Gastroesophageal sphincter (tissue), 4 donors: Measurements from ENCODE around the gene CELA2A. TPM values are rescaled to one million over a fixed set of nuclear protein-coding genes. Genes with fewer than 3 reads are reported as not detected.
"Not testable (repeated sequence)": the region's sequence is repeated elsewhere in the genome, so short reads cannot be mapped to it uniquely, and the experiment has no call there.

Experiments used
- ATAC-seq: fragments of 150-250 bp; one replicate; pipeline ENCODE4 v1.9.1; 2016; ENCODE audit warnings: mild to moderate bottlenecking, moderate library complexity
- H3K27ac ChIP-seq, 4 donors: fragments of 200-600 bp; sonication (generic) in 3 of 4; 1 replicate in 3 of 4; 2 replicates in 1 of 4; pipeline ENCODE4 v1.5.1; 2016 to 2019
- H3K27me3 ChIP-seq: fragments of 200-600 bp; sonication (generic); one replicate; pipeline ENCODE4 v1.5.1; 2019
- H3K36me3 ChIP-seq, 2 donors: fragments of 200-600 bp; sonication (generic); one replicate each; pipeline ENCODE4 v1.5.1; 2019; ENCODE audit warnings: control low read depth in 1 of 2
- H3K4me1 ChIP-seq, 3 donors: fragments of 200-600 bp; sonication (generic); 1 replicate in 2 of 3; 2 replicates in 1 of 3; pipeline ENCODE4 v1.5.1; 2016 to 2019; ENCODE audit warnings: control low read depth in 2 of 3
- H3K4me3 ChIP-seq, 2 donors: fragments of 200-600 bp; sonication (generic); one replicate each; pipeline ENCODE4 v1.5.1; 2019; ENCODE audit warnings: mild to moderate bottlenecking in 1 of 2, moderate library complexity in 1 of 2
- H3K9me3 ChIP-seq, 3 donors: fragments of 200-600 bp; sonication (generic); one replicate each; pipeline ENCODE4 v1.5.1; 2017 to 2019; ENCODE audit warnings: control low read depth in 2 of 3
- CTCF ChIP-seq, 4 experiments: fragments of 200-600 bp in 2 of 4; fragments of 450-650 bp in 2 of 4; sonication (generic) in 1 of 4; IDR thresholded peaks; one replicate each; pipeline ENCODE4 v1.5.1; 2017 to 2019; ENCODE audit warnings: antibody characterized with exemption in 4 of 4, mild to moderate bottlenecking in 2 of 4, moderate library complexity in 2 of 4
- EP300 ChIP-seq: sonication (generic); formaldehyde crosslinking; IDR thresholded peaks from one replicate; pipeline ENCODE4 v1.6.1; 2017; ENCODE audit warnings: antibody characterized with exemption, mild to moderate bottlenecking
- POLR2A ChIP-seq, 2 donors: fragments of 450-650 bp; IDR thresholded peaks; one replicate each; pipeline ENCODE4 v1.6.1; 2017; ENCODE audit warnings: antibody characterized with exemption in 2 of 2, mild to moderate bottlenecking in 2 of 2, moderate library complexity in 1 of 2
- POLR2AphosphoS5 ChIP-seq: sonication (generic); formaldehyde crosslinking; IDR thresholded peaks from one replicate; pipeline ENCODE4 v1.6.1; 2017; ENCODE audit warnings: antibody characterized with exemption
- WGBS, 2 donors: methylation state at CpG; one replicate each; pipeline ENCODE4 v1.1.5; 2018; ENCODE audit warnings: low coverage in 1 of 2; 5-methylcytosine and 5-hydroxymethylcytosine counted together
- total RNA-seq, 4 donors: library from RNA; depleted of rRNA; stranded (reverse); fragments of >200 nt; gene quantifications; one replicate each; pipeline ENCODE4 v1.1.0, GENCODE V29; 2016

Gene CELA2A
- total RNA-seq, 4 donors from 2014 or later = not detected

DNA sequence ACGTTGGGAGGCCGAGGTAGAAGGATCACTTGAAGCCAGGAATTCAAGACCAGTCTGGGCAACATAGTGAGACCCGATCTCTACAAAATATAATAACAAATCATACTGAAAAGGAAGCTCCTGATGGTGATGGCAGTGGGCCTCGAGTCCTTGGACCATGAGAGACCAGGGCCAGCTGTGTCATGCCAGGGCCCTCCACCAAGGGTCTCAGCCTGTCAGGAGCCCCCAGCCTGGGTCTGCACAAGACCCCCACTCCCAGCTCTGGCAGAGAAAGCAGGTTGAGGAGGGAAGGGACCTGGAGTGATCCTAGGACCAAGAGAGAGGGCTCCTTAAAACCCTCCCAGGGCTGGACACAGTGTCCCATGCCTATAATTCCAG lies 25.0 kb upstream of the CELA2A start:
- TF ChIP-seq EP300 (no peak), POLR2A (IDR thresholded peaks at IDR 0.05) (no peak), POLR2AphosphoS5 (no peak)
- Histone ChIP-seq H3K4me1 (peaks cover 0 to 17% (median 5%) of the 10 kb centered on the region in 3 donors), H3K4me3 (no peak overlapping the region), H3K27ac (no peak overlapping the region), H3K36me3 (peaks cover 0 to 37% of the 10 kb centered on the region in 2 donors), H3K27me3 (no peaks in the 10 kb centered on the region), H3K9me3 (no peaks in the 10 kb centered on the region)
- 0 to 67% methylated on average over 1 to 3 of the region's 4 CpGs for WGBS, 2 donors
- no peak for ATAC-seq

DNA sequence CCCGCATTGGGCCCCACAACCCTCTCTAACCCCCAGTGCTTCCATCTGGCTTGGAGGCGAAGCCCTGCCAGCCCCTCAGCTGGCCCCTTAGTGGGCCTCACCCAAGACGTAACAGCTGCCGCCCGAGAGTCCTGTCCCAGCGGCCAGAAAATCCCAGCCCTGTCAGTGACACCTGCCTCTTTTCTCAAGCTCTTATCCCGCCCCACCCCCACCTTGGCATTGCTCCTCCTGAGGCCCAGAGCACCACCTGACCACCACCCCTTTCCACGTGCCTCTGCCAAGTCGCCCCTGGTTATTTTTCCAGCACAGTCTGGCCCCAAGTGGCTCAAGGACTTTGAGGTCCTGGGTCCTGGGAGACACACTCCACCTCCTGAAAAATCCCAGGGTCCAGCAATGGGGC lies 24.2 kb upstream of the CELA2A start:
- Histone ChIP-seq H3K27me3 (no peaks in the 10 kb centered on the region), H3K4me1 (peaks cover 0 to 9% (median 2%) of the 10 kb centered on the region in 3 donors), H3K27ac (no peak overlapping the region), H3K9me3 (no peaks in the 10 kb centered on the region), H3K36me3 (peaks cover 0 to 33% of the 10 kb centered on the region in 2 donors), H3K4me3 (no peak overlapping the region)
- no peak for ATAC-seq
- WGBS, 2 donors = 22 to 42% methylated on average over 5 to 7 of the region's 9 CpGs
- TF ChIP-seq EP300 (no peak), CTCF (IDR thresholded peaks at IDR 0.05) (no peak), POLR2A (IDR thresholded peaks at IDR 0.05) (no peak), POLR2AphosphoS5 (no peak)

DNA sequence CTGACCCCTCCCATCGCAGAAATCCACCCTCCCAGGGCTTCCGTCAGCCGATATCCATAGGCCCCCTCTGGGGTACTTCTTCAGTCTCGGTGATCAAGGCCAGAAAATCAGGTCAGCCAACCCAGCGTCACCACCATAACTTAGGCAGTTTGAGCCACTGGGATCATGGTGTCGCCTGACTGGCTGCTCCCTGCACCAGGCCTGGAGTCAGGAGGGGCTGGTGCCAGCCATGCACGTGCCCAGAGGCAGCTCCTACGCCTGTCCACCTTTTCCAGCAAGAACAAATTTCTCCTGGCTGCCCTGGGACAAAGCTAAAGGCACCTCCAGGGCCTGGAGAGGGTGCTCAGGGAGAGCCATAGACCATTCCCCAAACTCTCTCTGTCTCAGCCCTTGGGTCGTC lies 23.1 kb upstream of the CELA2A start:
- WGBS, 2 donors = 71 to 86% methylated on average over 1 to 6 of the region's 9 CpGs
- no peaks in the 10 kb centered on the region for H3K9me3 ChIP-seq
- no peak for ATAC-seq
- H3K4me1 ChIP-seq = no peaks in the 10 kb centered on the region
- H3K27ac ChIP-seq = no peak overlapping the region
- H3K27me3 ChIP-seq = no peaks in the 10 kb centered on the region
- no peak overlapping the region for H3K4me3 ChIP-seq
- peaks cover 0 to 21% of the 10 kb centered on the region in 2 donors for H3K36me3 ChIP-seq
- no peak for TF ChIP-seq CTCF (IDR thresholded peaks at IDR 0.05)
- no peak for TF ChIP-seq POLR2A (IDR thresholded peaks at IDR 0.05)
- TF ChIP-seq POLR2AphosphoS5 = no peak
- no peak for TF ChIP-seq EP300

DNA sequence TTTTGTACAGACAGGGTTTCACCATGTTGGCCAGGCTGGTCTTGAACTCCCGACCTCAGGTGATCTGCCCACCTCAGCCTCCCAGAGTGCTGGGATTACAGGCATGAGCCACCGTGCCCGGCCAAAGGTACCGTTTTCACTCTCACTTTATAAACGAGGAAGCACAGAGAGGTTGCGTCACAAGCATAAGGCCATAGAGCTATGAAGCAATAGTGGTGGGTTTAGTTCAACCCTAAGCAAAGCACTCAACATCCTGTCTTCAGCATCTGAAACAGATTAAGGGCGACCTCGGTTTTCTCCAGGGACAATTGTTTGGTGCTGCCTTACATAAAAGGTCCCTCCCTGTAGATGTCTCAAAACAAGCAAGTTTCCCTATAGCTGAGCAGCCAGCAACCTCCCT lies 21.8 kb upstream of the CELA2A start:
- 48 to 58% methylated on average over 3 of the region's 8 CpGs for WGBS, 2 donors

DNA sequence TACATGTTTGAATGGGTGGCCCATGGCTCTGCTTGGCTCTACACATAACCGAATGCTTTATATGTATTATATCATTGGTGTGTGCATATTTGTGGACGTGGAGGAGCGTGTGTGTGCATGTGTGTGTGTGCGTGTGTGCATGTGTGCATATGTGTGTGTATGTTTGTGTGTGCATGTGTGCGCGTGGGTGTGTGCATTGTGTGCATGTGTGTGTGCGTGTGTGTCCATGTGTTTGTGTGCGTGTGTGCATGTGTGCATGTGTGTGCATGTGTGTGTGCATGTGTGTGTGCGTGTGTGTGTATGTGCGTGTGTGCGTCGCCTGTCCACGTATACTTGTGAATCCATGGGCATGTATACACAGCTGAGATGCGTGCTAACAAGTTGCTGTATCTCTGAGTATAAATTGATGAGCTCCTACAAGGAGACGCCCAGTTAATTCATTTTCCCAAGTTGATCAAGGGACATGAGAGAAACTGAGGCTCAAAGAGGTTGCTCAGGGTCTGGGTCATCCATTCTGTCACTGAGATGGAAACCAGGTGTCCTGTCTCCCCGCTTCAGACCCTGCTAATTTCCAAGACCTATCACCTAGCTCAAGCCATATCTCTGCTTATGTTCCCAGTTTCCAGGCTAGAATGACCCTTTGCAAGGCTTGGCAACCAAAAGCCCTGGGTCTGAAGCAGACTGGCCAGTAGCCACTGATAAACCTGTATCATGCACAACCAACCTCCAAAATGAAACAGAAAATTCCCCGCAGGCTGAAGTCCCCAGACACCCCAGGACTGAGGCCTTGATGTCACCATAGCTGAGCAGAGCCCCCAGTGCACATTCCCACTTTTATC lies 21.1 kb upstream of the CELA2A start:
- Histone ChIP-seq H3K27ac (no peak overlapping the region), H3K4me1 (no peaks in the 10 kb centered on the region), H3K27me3 (no peaks in the 10 kb centered on the region), H3K4me3 (no peak overlapping the region), H3K9me3 (no peaks in the 10 kb centered on the region), H3K36me3 (peaks cover 0 to 6% of the 10 kb centered on the region in 2 donors)
- WGBS, 2 donors = 98 to 100% methylated on average over 5 to 10 of the region's 17 CpGs
- no peak for TF ChIP-seq EP300
- TF ChIP-seq POLR2AphosphoS5 = no peak
- TF ChIP-seq POLR2A (IDR thresholded peaks at IDR 0.05) = no peak
- no peak for TF ChIP-seq CTCF (IDR thresholded peaks at IDR 0.05)
- no peak for ATAC-seq

More for the DNA sequence above, 21.8 kb upstream of the CELA2A start:
- H3K9me3 ChIP-seq, H3K27ac ChIP-seq, H3K4me3 ChIP-seq, ATAC-seq, H3K36me3 ChIP-seq, H3K4me1 ChIP-seq, H3K27me3 ChIP-seq: not testable (repeated sequence)

GRCh38 chr1:15436881-15437442 lies 19.6 kb upstream of the CELA2A start:
- no peak overlapping the region for H3K4me3 ChIP-seq
- no peaks in the 10 kb centered on the region for H3K9me3 ChIP-seq
- H3K27ac ChIP-seq = no peak overlapping the region
- ATAC-seq = no peak
- no peaks in the 10 kb centered on the region for H3K4me1 ChIP-seq
- no peaks in the 10 kb centered on the region for H3K36me3 ChIP-seq
- H3K27me3 ChIP-seq = no peaks in the 10 kb centered on the region
- no peak for TF ChIP-seq POLR2A (IDR thresholded peaks at IDR 0.05)
- no peak for TF ChIP-seq POLR2AphosphoS5
- TF ChIP-seq CTCF (IDR thresholded peaks at IDR 0.05) = no peak
- no peak for TF ChIP-seq EP300
- WGBS, 2 donors = 98 to 100% methylated on average over 2 to 5 of the region's 6 CpGs
